Esophagus muscularis mucosa (tissue), 4 donors: ENCODE results near the gene CACNA1E. TPM values are rescaled to one million over a fixed set of nuclear protein-coding genes. Genes with fewer than 3 reads are reported as not detected.
A peak's percentile ranks its signal among the peaks of the same experiment; 100 is the strongest.

Experiments
- DNase-seq: peaks from one replicate; pipeline ENCODE4 v3.0.0-alpha.2; 2017; ENCODE audit errors: extremely low spot score
- H3K27ac ChIP-seq, 4 donors: fragments of 200-600 bp; sonication (generic); replicated peaks in 1 of 4; 1 replicate in 3 of 4; 2 replicates in 1 of 4; pipeline ENCODE4 v1.5.1; 2016 to 2019; ENCODE audit warnings: mild to moderate bottlenecking in 1 of 4
- H3K27me3 ChIP-seq, 4 donors: fragments of 200-600 bp; sonication (generic); one replicate each; pipeline versions ENCODE4 v1.5.1 to v1.6.0; 2016 to 2019
- H3K36me3 ChIP-seq, 4 donors: fragments of 200-600 bp; sonication (generic); one replicate each; pipeline ENCODE4 v1.5.1; 2016 to 2019
- H3K4me1 ChIP-seq, 4 donors: fragments of 200-600 bp; sonication (generic); one replicate each; pipeline ENCODE4 v1.5.1; 2016 to 2019
- H3K4me3 ChIP-seq, 4 donors: fragments of 200-600 bp; sonication (generic); 1 replicate in 2 of 4; 2 replicates in 2 of 4; pipeline ENCODE4 v1.5.1; 2016 to 2019; ENCODE audit warnings: mild to moderate bottlenecking in 4 of 4, moderate library complexity in 1 of 4
- H3K9me3 ChIP-seq, 4 donors: fragments of 200-600 bp; sonication (generic); 1 replicate in 3 of 4; 2 replicates in 1 of 4; pipeline ENCODE4 v1.5.1; 2016 to 2019
- EP300 ChIP-seq: sonication (generic); formaldehyde crosslinking; IDR thresholded peaks from one replicate; pipeline ENCODE4 v1.6.1; 2017; ENCODE audit warnings: antibody characterized with exemption
- POLR2A ChIP-seq: fragments of 450-650 bp; IDR thresholded peaks from one replicate; pipeline ENCODE4 v1.6.1; 2017; ENCODE audit warnings: antibody characterized with exemption, moderate library complexity, mild to moderate bottlenecking, low read depth
- POLR2AphosphoS5 ChIP-seq, 2 donors: sonication (generic); formaldehyde crosslinking; IDR thresholded peaks; one replicate each; pipeline ENCODE4 v1.6.1; 2017; ENCODE audit warnings: antibody characterized with exemption in 2 of 2
- WGBS: methylation state at CpG from one replicate; pipeline ENCODE4 v1.1.5; 2018; 5-methylcytosine and 5-hydroxymethylcytosine counted together
- intact Hi-C: fragments of 100-400 bp; cut with DNase I; formaldehyde crosslinking; loops from one replicate; pipeline ENCODE4 v1.15.1; 2023
- total RNA-seq, 4 donors: library from RNA; depleted of rRNA; stranded (reverse); fragments of >200 nt; gene quantifications; one replicate each; pipeline versions ENCODE4 v1.1.0 to v1.2.1, GENCODE V29; 2016
- TF ChIP-seq, protein P1 (sequence below), 3 experiments: fragments of 200-600 bp in 2 of 3; fragments of 450-650 bp in 1 of 3; sonication (generic) in 2 of 3; IDR thresholded peaks; one replicate each; pipeline ENCODE4 v1.5.1; 2017 to 2019; ENCODE audit warnings: antibody characterized with exemption in 3 of 3, mild to moderate bottlenecking in 2 of 3, moderate library complexity in 1 of 3

Gene CACNA1E
- total RNA-seq, 4 donors from 2014 or later: under 0.01 to 0.66 (median 0.25) TPM

DNA sequence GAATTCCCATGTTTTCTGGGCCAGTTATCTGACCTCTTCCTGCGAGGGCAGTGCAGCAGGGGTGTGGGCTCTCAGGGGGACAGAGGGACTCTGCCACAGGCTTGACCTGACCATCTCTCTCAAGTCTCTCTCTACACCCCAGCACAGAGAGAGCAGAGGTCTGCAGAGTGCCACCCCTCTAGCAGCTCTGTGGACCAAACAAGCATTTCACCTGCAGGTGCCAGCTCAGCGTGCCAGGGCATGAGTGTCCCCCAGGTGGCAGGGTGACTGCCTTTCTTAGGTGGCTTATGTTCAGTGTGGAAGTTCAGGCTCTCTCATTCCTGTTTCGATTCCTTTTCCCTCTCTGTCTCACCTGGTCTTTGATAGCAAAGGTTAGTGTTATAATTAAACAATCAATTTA lies 191.3 kb downstream of the CACNA1E start:
- H3K9me3 ChIP-seq: no peaks in the 10 kb centered on the region
- no peak overlapping the region for H3K4me3 ChIP-seq
- H3K27me3 ChIP-seq: no peaks in the 10 kb centered on the region
- 66% methylated on average over 3 of the region's 3 CpGs for WGBS
- H3K4me1 ChIP-seq: no peaks in the 10 kb centered on the region
- H3K27ac ChIP-seq: no peak overlapping the region
- TF ChIP-seq POLR2AphosphoS5 (IDR thresholded peaks at IDR 0.05) (no peak), POLR2A (no peak), EP300 (no peak)
- TF ChIP-seq, protein P1, sequence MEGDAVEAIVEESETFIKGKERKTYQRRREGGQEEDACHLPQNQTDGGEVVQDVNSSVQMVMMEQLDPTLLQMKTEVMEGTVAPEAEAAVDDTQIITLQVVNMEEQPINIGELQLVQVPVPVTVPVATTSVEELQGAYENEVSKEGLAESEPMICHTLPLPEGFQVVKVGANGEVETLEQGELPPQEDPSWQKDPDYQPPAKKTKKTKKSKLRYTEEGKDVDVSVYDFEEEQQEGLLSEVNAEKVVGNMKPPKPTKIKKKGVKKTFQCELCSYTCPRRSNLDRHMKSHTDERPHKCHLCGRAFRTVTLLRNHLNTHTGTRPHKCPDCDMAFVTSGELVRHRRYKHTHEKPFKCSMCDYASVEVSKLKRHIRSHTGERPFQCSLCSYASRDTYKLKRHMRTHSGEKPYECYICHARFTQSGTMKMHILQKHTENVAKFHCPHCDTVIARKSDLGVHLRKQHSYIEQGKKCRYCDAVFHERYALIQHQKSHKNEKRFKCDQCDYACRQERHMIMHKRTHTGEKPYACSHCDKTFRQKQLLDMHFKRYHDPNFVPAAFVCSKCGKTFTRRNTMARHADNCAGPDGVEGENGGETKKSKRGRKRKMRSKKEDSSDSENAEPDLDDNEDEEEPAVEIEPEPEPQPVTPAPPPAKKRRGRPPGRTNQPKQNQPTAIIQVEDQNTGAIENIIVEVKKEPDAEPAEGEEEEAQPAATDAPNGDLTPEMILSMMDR (IDR thresholded peaks at IDR 0.05): no peak
- no peak for DNase-seq
- intact Hi-C loops: no loop called here
- H3K36me3 ChIP-seq: no peaks in the 10 kb centered on the region

DNA sequence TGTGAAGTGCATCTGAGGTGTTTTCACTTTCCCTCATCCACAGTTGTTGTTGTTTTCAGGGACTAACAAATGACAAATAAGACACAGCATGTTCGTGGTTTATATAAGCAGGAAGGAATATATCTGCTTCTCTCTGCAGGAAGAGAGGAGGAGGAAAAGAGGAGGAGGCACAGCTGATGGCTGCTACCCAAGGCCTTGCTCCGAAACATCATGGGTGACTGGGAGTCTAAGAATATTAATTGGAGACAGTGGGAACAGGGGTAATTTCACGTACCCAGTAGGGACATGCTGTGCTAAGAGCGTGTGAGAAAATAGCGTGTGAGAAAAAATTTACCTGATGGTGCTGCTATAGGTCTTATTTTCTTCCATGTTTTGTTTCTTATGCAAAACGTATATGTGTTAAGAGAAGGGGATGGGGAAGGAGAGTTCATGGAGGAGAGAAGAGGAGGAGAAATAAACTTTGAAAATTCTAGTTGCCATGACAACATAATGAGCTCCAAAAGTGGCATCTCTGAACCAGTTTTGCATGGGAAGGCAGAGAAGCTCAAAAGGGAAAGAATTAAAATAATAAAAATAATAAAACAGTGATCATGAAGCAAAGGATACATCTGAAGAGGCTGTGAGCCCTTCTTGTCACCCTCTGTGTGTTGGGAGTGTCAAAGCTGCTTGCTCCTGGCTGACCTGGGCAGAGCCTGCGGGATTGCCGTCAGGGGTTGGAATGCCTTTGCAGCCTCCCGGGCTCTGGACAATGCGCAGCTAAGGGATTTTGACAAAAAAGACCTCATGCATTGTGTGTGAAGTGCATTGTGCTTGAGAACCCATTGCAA lies 192.0 kb downstream of the CACNA1E start:
- Histone ChIP-seq H3K9me3 (no peaks in the 10 kb centered on the region), H3K4me1 (no peaks in the 10 kb centered on the region), H3K27me3 (no peaks in the 10 kb centered on the region), H3K4me3 (no peak overlapping the region), H3K27ac (no peak overlapping the region), H3K36me3 (no peaks in the 10 kb centered on the region)
- intact Hi-C loops: no loop called here
- TF ChIP-seq, protein P1 (IDR thresholded peaks at IDR 0.05): no peak
- TF ChIP-seq EP300 (no peak), POLR2A (no peak), POLR2AphosphoS5 (IDR thresholded peaks at IDR 0.05) (no peak)
- no peak for DNase-seq
- 63% methylated on average over 10 of the region's 10 CpGs for WGBS

DNA sequence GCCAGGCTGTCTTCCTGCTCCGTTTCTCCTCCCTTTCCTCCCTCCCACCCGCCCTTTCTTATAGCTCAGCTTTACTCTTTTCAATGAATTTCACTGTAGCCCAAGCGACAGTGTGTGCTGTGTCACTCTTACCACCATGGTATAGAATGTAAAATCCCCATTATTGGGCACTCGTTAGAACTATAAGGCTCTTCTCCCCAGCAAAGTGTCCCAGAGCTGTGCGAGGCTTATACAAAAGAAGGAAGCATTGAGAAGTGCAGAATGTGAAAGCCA lies 192.5 kb downstream of the CACNA1E start:
- no peak for DNase-seq
- H3K27ac ChIP-seq: no peak overlapping the region
- TF ChIP-seq, protein P1 (IDR thresholded peaks at IDR 0.05): no peak
- TF ChIP-seq EP300 (no peak), POLR2AphosphoS5 (IDR thresholded peaks at IDR 0.05) (no peak), POLR2A (no peak)
- H3K36me3 ChIP-seq: no peaks in the 10 kb centered on the region
- no peaks in the 10 kb centered on the region for H3K4me1 ChIP-seq
- WGBS: 57% methylated on average over 5 of the region's 5 CpGs
- intact Hi-C loops: loop anchor here (1.0 kb wide), 1 partner anchor 197 kb away; no protein-coding TSS in a partner anchor
- H3K27me3 ChIP-seq: no peaks in the 10 kb centered on the region
- no peak overlapping the region for H3K4me3 ChIP-seq
- H3K9me3 ChIP-seq: no peaks in the 10 kb centered on the region

DNA sequence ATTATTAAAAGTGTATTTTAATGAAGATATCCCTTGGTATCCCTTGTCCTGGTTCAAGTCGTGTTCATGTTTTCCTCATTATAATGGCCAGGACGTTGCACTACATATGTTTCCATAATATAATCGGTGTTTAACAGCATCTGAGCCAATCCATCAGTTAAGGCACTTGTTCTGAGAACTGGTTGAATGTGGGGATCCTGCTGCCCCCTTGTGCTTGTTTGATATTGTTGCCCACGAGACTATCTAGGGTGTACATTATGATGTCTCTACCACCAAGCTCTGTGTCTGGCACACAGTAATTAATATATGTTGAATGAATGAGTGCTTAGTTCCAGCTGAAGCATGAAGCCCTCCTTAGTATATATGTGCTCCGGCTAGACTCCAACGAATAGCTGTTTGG lies 193.0 kb downstream of the CACNA1E start:
- no peaks in the 10 kb centered on the region for H3K36me3 ChIP-seq
- DNase-seq: no peak
- TF ChIP-seq, protein P1 (IDR thresholded peaks at IDR 0.05): peak; percentile 45 to 64 (median 51)
- TF ChIP-seq POLR2A: no peak
- H3K4me1 ChIP-seq: no peaks in the 10 kb centered on the region
- WGBS: 34% methylated on average over 6 of the region's 6 CpGs
- no peak overlapping the region for H3K4me3 ChIP-seq
- intact Hi-C loops: loop anchor here (1.0 kb wide), 1 partner anchor 197 kb away; no protein-coding TSS in a partner anchor
- no peak overlapping the region for H3K27ac ChIP-seq
- no peaks in the 10 kb centered on the region for H3K9me3 ChIP-seq
- no peaks in the 10 kb centered on the region for H3K27me3 ChIP-seq

DNA sequence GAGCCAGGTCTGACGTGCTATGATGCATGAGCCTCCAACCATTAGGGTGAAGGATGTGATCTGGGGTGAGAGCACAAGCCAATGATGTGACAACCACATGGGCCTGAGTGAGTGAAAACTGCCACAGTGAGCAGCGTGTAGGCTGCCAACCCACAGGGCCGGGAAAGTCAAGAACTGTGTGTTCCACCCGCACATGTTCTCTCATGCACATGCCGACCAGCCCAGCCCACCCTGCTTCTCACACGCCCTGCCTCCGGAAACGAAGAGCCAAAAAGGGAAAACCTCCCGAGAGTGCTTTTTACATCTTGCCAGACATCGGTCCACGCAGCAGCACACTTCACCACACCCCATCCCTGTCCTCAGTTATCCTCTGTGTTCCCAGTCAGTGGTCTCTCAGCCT lies 197.0 kb downstream of the CACNA1E start:
- no peak for TF ChIP-seq EP300
- no peak for TF ChIP-seq POLR2A
- TF ChIP-seq POLR2AphosphoS5 (IDR thresholded peaks at IDR 0.05): no peak
- TF ChIP-seq, protein P1 (IDR thresholded peaks at IDR 0.05): no peak
- Histone ChIP-seq H3K4me1 (no peaks in the 10 kb centered on the region), H3K27me3 (no peaks in the 10 kb centered on the region), H3K36me3 (no peaks in the 10 kb centered on the region), H3K4me3 (no peak overlapping the region), H3K27ac (no peak overlapping the region), H3K9me3 (no peaks in the 10 kb centered on the region)
- 86% methylated on average over 11 of the region's 11 CpGs for WGBS
- intact Hi-C loops: no loop called here
- DNase-seq: no peak
